GM21528 (cell line): ENCODE measurements around the gene ARHGAP31.
"Not testable (repeated sequence)": the region's sequence is repeated elsewhere in the genome, so short reads cannot be mapped to it uniquely, and the experiment has no call there.

Experiments used
- ATAC-seq: cut with Tn5 transposase; IDR thresholded peaks from one replicate; pipeline ENCODE4 v1.9.1; 2021; ENCODE audit warnings: mild to moderate bottlenecking, moderate library complexity; ENCODE audit not compliant: unreplicated experiment, low FRiP score

Gene ARHGAP31

GRCh38 chr3:119293105-119293870 is 895 bp upstream of the ARHGAP31 start:
- no peak for ATAC-seq

- ATAC-seq: peak; percentile 35
These were observed 801 bp downstream of the ARHGAP31 start for GRCh38 chr3:119294696-119295671.

GRCh38 chr3:119295816-119296726 is 1.9 kb downstream of the ARHGAP31 start:
- no peak for ATAC-seq

GRCh38 chr3:119296727-119297122 is 2.5 kb downstream of the ARHGAP31 start:
- no peak for ATAC-seq

GRCh38 chr3:119297169-119297568 is 3.0 kb downstream of the ARHGAP31 start:
- no peak for ATAC-seq

- no peak for ATAC-seq
These were observed 4.4 kb downstream of the ARHGAP31 start for GRCh38 chr3:119298565-119298941.

GRCh38 chr3:119300991-119301391 is 6.8 kb downstream of the ARHGAP31 start:
- no peak for ATAC-seq

- no peak for ATAC-seq
These were observed 7.5 kb downstream of the ARHGAP31 start for GRCh38 chr3:119301662-119302061.

GRCh38 chr3:119302697-119303551 is 8.7 kb downstream of the ARHGAP31 start:
- peak; percentile 70 for ATAC-seq

GRCh38 chr3:119304201-119304713 is 10.1 kb downstream of the ARHGAP31 start:
- ATAC-seq: no peak

GRCh38 chr3:119305286-119305685 is 11.1 kb downstream of the ARHGAP31 start:
- no peak for ATAC-seq

- ATAC-seq: not testable (repeated sequence)
These were observed 12.2 kb downstream of the ARHGAP31 start for GRCh38 chr3:119306378-119306777.

- ATAC-seq: no peak
These were observed 14.2 kb downstream of the ARHGAP31 start for GRCh38 chr3:119308355-119308754.

- ATAC-seq: no peak
These were observed 15.4 kb downstream of the ARHGAP31 start for GRCh38 chr3:119309591-119309990.

GRCh38 chr3:119310071-119310470 is 15.9 kb downstream of the ARHGAP31 start:
- no peak for ATAC-seq

- ATAC-seq: no peak
These were observed 17.1 kb downstream of the ARHGAP31 start for GRCh38 chr3:119311081-119311925.

- ATAC-seq: no peak
These were observed 19.3 kb downstream of the ARHGAP31 start for GRCh38 chr3:119313461-119313860.

GRCh38 chr3:119314821-119315220 is 20.6 kb downstream of the ARHGAP31 start:
- no peak for ATAC-seq
